NCI-H146 (cell line): ENCODE results near the gene SHISA7.
"Not testable (repeated sequence)": the region's sequence is repeated elsewhere in the genome, so short reads cannot be mapped to it uniquely, and the experiment has no call there.

Experiments
- DNase-seq: peaks from one replicate; lab custom pipeline; 2025; lab: John Stamatoyannopoulos, UW

Gene SHISA7

GRCh38 chr19:55418185-55418584 is 24.9 kb downstream of the SHISA7 start:
- peak; percentile 80 for DNase-seq

GRCh38 chr19:55410168-55410567 is 32.9 kb downstream of the SHISA7 start:
- DNase-seq, result no peak

- DNase-seq, result not testable (repeated sequence)
Measured at GRCh38 chr19:55409179-55409578, 33.9 kb downstream of the SHISA7 start.

- no peak for DNase-seq
Measured at GRCh38 chr19:55408533-55408872, 34.6 kb downstream of the SHISA7 start.

GRCh38 chr19:55407800-55408532 is 35.1 kb downstream of the SHISA7 start:
- DNase-seq, result peak; percentile 100

- DNase-seq, result not testable (repeated sequence)
Measured at GRCh38 chr19:55407550-55407799, 35.6 kb downstream of the SHISA7 start, which contains the start of gene UBE2S. Gene UBE2S, minus strand, starts transcription at chr19:55407788. Its CDS starts 199 bp downstream, at chr19:55407589.

GRCh38 chr19:55406826-55407549 is 36.1 kb downstream of the SHISA7 start:
- peak; percentile 56 for DNase-seq

- no peak for DNase-seq
Measured at GRCh38 chr19:55406091-55406825, 36.8 kb downstream of the SHISA7 start.

- no peak for DNase-seq
Measured at GRCh38 chr19:55405638-55406037, 37.5 kb downstream of the SHISA7 start.

GRCh38 chr19:55402509-55402908 is 40.6 kb downstream of the SHISA7 start:
- no peak for DNase-seq

- DNase-seq, result not testable (repeated sequence)
Measured at GRCh38 chr19:55401390-55401789, 41.7 kb downstream of the SHISA7 start.

- DNase-seq, result no peak
Measured at GRCh38 chr19:55400281-55401087, 42.6 kb downstream of the SHISA7 start.

GRCh38 chr19:55398200-55398925 is 44.7 kb downstream of the SHISA7 start:
- DNase-seq, result no peak

- DNase-seq, result no peak
Measured at GRCh38 chr19:55392820-55393761, 50.0 kb downstream of the SHISA7 start.

GRCh38 chr19:55391702-55392615 is 51.1 kb downstream of the SHISA7 start:
- DNase-seq, result no peak

GRCh38 chr19:55391191-55391670 is 51.9 kb downstream of the SHISA7 start:
- no peak for DNase-seq

GRCh38 chr19:55390461-55390880 is 52.6 kb downstream of the SHISA7 start:
- peak; percentile 81 for DNase-seq

GRCh38 chr19:55389386-55390317 is 53.4 kb downstream of the SHISA7 start:
- no peak for DNase-seq
